ENCODE results near the gene CASKIN1. TPM values are rescaled to one million over a fixed set of nuclear protein-coding genes. Genes with fewer than 3 reads are reported as not detected.

CASKIN1 gene
- total RNA-seq, 1 experiment from 2014 or later: 0.02 TPM

- no peak for DNase-seq (ENCODE audit: low spot score)
These were observed 35.9 kb upstream of the CASKIN1 start for GRCh38 chr16:2232094-2232990.

DNA sequence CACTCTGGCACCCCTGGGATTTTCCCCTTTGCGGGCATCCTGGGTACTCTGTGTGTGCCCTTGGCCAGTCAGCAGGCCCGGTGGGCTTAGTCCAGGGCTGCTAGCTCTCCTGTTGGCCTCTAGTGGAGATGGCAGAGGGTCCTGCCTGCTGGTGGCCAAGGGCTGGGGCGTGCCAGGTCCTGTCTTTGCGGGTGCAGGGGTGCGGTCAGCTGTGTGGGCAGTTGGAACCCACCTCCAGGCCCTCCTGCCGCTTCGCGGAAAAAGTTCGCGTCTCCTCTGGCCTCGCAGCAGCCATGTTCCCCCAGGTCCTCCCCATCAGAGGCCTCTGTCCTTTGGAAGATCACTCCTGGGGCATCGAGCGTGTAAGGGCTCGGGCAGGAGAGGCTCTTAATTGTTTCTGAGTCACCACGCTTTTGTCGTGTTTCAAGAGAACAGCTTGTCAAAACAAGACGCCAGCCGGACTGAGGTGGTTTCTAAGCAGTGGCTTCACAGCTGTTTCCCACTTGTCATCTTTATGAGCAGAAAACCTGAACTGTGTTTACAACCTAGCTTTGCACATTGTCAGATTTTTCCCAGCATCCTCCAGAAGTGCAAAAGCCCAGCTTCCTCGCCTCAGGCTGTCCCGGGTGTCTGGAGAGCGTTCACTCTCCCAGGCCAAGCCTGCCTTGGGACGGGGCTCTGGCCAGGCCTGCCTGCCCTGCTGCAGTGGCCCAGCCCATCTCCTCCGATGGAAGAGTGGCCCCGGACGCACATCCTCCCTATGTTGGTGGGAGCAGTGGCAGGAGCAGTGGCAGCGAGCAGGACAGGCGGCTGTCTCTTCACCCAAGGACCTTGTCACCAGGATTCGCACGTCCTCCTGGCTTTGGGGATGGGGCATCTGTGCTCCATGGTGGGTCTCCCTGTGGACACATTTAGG lies 34.9 kb upstream of the CASKIN1 start:
- DNase-seq (ENCODE audit: low spot score): no peak

DNA sequence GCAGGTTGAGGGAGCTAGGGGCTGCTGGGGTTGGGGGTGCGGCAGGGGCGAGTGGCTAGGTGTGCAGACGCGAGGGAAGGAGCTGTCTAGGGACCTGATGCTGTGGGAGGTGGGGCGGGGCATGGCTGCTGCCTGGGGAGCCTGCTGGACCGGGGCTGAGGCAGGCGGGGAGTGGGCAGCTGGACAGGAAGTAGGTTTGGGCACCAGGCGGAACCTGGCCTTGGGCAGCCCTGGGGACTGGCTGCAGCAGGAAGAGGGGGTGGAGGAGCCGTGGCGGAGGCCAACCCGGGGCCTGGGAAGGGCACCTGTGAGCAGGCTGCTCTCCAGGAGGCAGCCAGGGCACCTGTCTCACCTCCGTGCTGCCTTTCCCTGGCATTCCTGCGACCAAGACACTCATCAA lies 34.0 kb upstream of the CASKIN1 start:
- no peak for DNase-seq (ENCODE audit: low spot score)

- DNase-seq (ENCODE audit: low spot score): no peak
These were observed 33.3 kb upstream of the CASKIN1 start for GRCh38 chr16:2229632-2230250.

- DNase-seq (ENCODE audit: low spot score): no peak
These were observed 32.7 kb upstream of the CASKIN1 start for GRCh38 chr16:2229091-2229490.

DNA sequence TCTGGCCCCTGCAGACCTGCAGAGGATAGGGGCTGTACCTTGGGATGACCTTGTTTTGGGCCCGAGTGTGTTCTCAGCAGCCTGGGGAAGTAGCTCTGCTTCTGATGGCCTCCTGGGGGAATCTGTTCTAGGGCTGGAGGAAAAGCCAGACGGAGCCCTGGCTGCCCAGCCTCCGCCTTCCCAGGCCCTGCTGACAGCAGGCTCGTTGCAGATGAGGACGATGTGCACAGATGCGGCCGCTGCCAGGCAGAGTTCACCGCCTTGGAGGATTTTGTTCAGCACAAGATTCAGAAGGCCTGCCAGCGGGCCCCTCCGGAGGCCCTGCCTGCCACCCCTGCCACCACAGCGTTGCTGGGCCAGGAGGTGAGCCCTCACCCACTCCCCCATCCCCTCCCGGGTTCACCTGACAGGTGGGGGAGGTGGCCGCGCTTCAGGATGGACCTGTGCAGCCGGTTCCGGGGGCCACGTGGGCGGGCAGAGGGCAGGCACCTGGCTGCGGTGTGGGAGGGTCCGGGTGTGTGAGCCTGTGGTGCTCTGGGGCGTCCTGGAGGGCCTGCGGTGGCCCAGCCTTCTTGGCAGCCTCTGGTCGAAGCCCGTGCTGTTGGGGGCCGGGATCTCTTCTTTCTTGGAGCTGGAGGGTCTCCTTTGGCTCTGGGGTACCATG lies 31.9 kb upstream of the CASKIN1 start:
- no peak for DNase-seq (ENCODE audit: low spot score)

- DNase-seq (ENCODE audit: low spot score): no peak
These were observed 30.5 kb upstream of the CASKIN1 start for GRCh38 chr16:2226918-2227317.

GRCh38 chr16:2226245-2226793 lies 29.9 kb upstream of the CASKIN1 start:
- DNase-seq (ENCODE audit: low spot score): no peak

DNA sequence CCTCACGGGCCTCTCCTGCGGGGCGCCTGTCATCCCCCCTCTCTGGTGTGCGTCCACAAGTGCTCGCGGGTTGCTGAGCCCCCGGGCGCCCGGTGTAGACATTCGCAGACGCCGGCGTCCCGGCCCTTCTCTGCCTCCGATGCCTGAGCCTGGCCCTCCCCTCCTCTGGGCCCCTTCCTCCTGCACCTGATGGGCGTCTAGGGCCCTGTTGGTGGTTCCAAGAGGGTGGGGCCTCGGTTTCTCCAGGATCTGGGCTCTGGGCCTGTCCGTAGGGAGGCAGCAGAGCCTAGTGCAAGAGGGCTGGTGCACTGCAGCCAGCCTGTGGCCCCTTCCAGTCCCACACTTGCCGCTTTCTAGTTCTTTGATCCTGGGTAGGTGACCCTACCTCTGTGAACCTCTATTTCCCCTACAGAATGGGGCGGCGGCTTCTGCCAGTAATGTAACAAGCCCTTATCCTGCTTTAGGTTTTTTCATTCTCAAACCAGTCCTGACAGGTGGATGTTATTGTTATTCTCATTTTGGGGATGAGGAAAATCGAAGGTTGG lies 27.6 kb upstream of the CASKIN1 start:
- no peak for DNase-seq (ENCODE audit: low spot score)

- DNase-seq (ENCODE audit: low spot score): peak; percentile 99
These were observed 27.0 kb upstream of the CASKIN1 start, which contains the start of gene E4F1 for GRCh38 chr16:2223221-2223941. Gene E4F1, plus strand, starts transcription at chr16:2223591. Its CDS starts 23 bp downstream, at chr16:2223614.

DNA sequence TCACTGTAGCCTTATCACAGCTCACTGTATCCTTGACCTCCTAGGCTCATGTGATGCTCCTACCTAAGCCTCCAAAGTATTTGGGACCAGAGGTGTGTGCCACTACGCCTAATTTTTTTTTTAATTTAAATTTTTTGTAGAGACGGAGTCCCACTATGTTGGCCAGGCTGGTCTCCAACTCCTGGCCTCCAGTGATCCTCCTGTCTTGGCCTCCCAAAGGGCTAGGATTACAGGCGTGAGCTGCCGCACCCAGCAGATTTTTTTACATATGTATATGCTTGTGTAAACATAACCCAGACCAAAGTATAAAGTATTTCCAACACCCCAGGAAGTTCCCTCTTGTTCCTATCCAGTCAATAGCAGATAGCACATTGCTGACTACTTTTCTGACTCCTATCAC lies 19.9 kb upstream of the CASKIN1 start:
- DNase-seq (ENCODE audit: low spot score): no peak

DNA sequence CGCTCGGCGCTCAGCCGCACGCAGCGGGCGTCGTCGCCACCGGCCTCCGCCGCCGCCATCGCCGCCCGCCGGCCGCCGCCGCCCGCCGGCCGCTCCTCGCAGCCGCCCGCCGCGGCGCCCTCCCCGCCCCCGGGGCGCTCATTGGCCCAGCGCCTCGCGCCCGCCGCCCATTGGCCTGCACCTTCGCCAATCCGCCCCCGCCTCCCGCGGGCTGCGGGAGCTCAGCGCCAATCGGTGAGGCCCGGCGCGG lies 18.2 kb upstream of the CASKIN1 start, which contains the start of gene PGP:
PGP (minus strand) TSS at position 122 of the 250 bp plus-strand sequence; CDS start at position 59, 63 bp downstream.
- DNase-seq (ENCODE audit: low spot score): no peak

- no peak for DNase-seq (ENCODE audit: low spot score)
These were observed 17.7 kb upstream of the CASKIN1 start for GRCh38 chr16:2213817-2214718.

DNA sequence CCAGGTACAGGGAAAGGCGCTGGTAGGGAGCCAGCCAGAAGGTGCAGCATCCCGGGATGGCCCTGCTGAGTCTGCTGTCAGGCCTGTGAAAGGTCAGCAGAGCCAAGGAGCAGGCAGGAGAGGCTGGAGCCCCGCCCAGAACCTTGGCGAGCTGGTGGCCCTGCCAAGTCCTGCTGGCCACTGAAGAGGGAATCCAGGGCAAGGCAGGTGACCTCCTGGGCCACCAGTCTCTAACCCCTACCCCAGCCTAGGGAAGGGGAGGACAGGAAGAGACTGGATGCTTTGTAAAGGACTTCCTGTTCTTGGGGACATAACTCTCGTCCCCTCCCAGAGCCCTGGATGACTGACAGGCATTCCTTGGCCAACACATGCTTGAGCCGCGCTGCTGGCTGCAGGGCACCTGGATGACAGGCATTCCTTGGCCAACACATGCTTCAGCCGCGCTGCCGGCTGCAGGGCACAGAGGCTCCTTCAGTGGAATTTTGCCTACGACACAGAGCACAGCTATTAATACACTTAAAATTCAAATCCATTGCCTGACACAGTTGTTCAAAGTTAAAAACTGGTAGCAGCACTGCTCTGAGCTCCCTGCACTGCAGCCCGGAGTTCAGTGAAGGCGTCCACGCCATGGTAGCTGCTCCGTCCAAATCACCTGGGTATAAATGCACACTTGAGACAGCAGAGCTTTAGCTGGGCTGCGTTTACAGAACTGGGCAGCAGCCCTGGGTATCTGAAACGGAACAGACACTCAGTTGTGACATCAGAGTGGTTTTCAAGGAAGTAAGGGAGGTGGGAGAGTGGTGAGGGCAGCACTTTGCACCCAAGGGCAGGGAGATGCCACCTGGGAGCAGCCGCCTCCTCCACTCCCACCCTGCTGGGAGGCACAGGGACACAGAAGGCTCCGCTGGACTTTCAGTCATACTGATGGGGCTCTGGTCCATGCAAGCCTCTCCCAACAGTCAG lies 16.2 kb upstream of the CASKIN1 start:
- no peak for DNase-seq (ENCODE audit: low spot score)

- no peak for DNase-seq (ENCODE audit: low spot score)
These were observed 15.5 kb upstream of the CASKIN1 start for GRCh38 chr16:2211923-2212347.

- DNase-seq (ENCODE audit: low spot score): no peak
These were observed 14.3 kb upstream of the CASKIN1 start, which contains the start of gene BRICD5 for GRCh38 chr16:2210386-2211365. Gene BRICD5, minus strand, starts transcription at chr16:2210863. Its CDS starts 30 bp downstream, at chr16:2210833.

- no peak for DNase-seq (ENCODE audit: low spot score)
These were observed 13.6 kb upstream of the CASKIN1 start for GRCh38 chr16:2210009-2210332.
